Mesenchymal stem cell (in vitro differentiated cells and primary cell): ENCODE measurements around the gene KRTAP12-4.

ENCODE experiments used
- DNase-seq: peaks from one replicate; pipeline ENCODE4 v3.0.0-alpha.2; 2013
- H2AFZ ChIP-seq: one replicate; pipeline ENCODE4 v1.6.1; 2013; ENCODE audit warnings: low read depth, mild to moderate bottlenecking, control low read depth, inconsistent platforms, low read length, moderate library complexity
- H2AK5ac ChIP-seq: 2 replicates; pipeline ENCODE4 v1.6.1; 2013; ENCODE audit warnings: low read length, moderate library complexity, mild to moderate bottlenecking, inconsistent platforms; ENCODE audit not compliant: severe bottlenecking
- H2BK120ac ChIP-seq: one replicate; pipeline ENCODE4 v1.6.1; 2013; ENCODE audit warnings: low read depth, mild to moderate bottlenecking, inconsistent platforms, low read length, moderate library complexity
- H2BK12ac ChIP-seq, 2 experiments: one replicate each; pipeline ENCODE4 v1.6.1; 2013; ENCODE audit warnings: inconsistent platforms in 2 of 2, low read length in 2 of 2, mild to moderate bottlenecking in 2 of 2, moderate library complexity in 2 of 2, control low read depth in 1 of 2
- H2BK15ac ChIP-seq: one replicate; pipeline ENCODE4 v1.6.1; 2013; ENCODE audit warnings: mild to moderate bottlenecking, low read depth, inconsistent platforms; ENCODE audit not compliant: poor library complexity, severe bottlenecking
- H2BK5ac ChIP-seq: 2 replicates; pipeline ENCODE4 v1.6.1; 2013; ENCODE audit warnings: low read depth, mild to moderate bottlenecking, low read length, control low read depth, inconsistent platforms; ENCODE audit not compliant: poor library complexity, severe bottlenecking
- H3K14ac ChIP-seq, 2 experiments: one replicate each; pipeline ENCODE4 v1.6.1; 2013; ENCODE audit warnings: inconsistent platforms in 2 of 2, low read length in 2 of 2, control low read depth in 1 of 2, mild to moderate bottlenecking in 1 of 2, moderate library complexity in 1 of 2
- H3K18ac ChIP-seq, 2 experiments: one replicate each; pipeline ENCODE4 v1.6.1; 2013; ENCODE audit warnings: inconsistent platforms in 2 of 2, low read length in 2 of 2, control low read depth in 1 of 2, low read depth in 1 of 2, mild to moderate bottlenecking in 1 of 2
- H3K23ac ChIP-seq, 2 experiments: one replicate each; pipeline ENCODE4 v1.6.1; 2013; ENCODE audit warnings: inconsistent platforms in 2 of 2, low read length in 2 of 2, mild to moderate bottlenecking in 2 of 2, moderate library complexity in 2 of 2, control low read depth in 1 of 2
- H3K27ac ChIP-seq: 2 replicates; pipeline ENCODE4 v1.5.1; 2013; ENCODE audit warnings: mild to moderate bottlenecking, moderate library complexity, low read length, control low read depth, inconsistent platforms; ENCODE audit not compliant: poor library complexity, severe bottlenecking
- H3K27me3 ChIP-seq, 2 experiments: 2 replicates each; pipeline versions ENCODE4 v1.6.1 to v1.7.0; 2013; ENCODE audit warnings: low read length in 2 of 2, mild to moderate bottlenecking in 2 of 2, moderate library complexity in 2 of 2, control low read depth in 1 of 2, inconsistent platforms in 1 of 2; ENCODE audit not compliant: control insufficient read depth in 1 of 2, insufficient read depth in 1 of 2
- H3K36me3 ChIP-seq, 2 experiments: 2 replicates each; pipeline versions ENCODE4 v1.6.1 to v1.7.0; 2013; ENCODE audit warnings: low read length in 2 of 2, control low read depth in 1 of 2, inconsistent platforms in 1 of 2, low read depth in 1 of 2, mild to moderate bottlenecking in 1 of 2; ENCODE audit not compliant: insufficient read depth in 2 of 2, control insufficient read depth in 1 of 2
- H3K4ac ChIP-seq, 2 experiments: one replicate each; pipeline ENCODE4 v1.6.1; 2013; ENCODE audit warnings: inconsistent platforms in 2 of 2, low read length in 2 of 2, mild to moderate bottlenecking in 2 of 2, moderate library complexity in 2 of 2, control low read depth in 1 of 2, low read depth in 1 of 2
- H3K4me1 ChIP-seq: 2 replicates; pipeline ENCODE4 v1.6.1; 2013; ENCODE audit warnings: low read depth, low read length, control low read depth; ENCODE audit not compliant: control insufficient read depth, insufficient read depth
- H3K4me2 ChIP-seq: 2 replicates; pipeline ENCODE4 v1.6.1; 2013; ENCODE audit warnings: low read length, mild to moderate bottlenecking, inconsistent platforms; ENCODE audit not compliant: poor library complexity, severe bottlenecking
- H3K4me3 ChIP-seq, 2 experiments: 2 replicates each; pipeline versions ENCODE4 v1.5.1 to v1.7.0; 2013; ENCODE audit warnings: low read length in 2 of 2, mild to moderate bottlenecking in 2 of 2, control low read depth in 1 of 2, low read depth in 1 of 2; ENCODE audit not compliant: insufficient read depth in 1 of 2
- H3K79me1 ChIP-seq: replicated peaks from 2 replicates; pipeline ENCODE4 v1.6.1; 2013; ENCODE audit warnings: mild to moderate bottlenecking, control low read depth, low read length, inconsistent platforms; ENCODE audit not compliant: poor library complexity, severe bottlenecking
- H3K9ac ChIP-seq: 2 replicates; pipeline ENCODE4 v1.7.0; 2013; ENCODE audit warnings: mild to moderate bottlenecking, low read length, moderate library complexity
- H3K9me3 ChIP-seq: 2 replicates; pipeline ENCODE4 v1.7.0; 2013; ENCODE audit warnings: mild to moderate bottlenecking, low read length; ENCODE audit not compliant: control insufficient read depth
- H4K8ac ChIP-seq: one replicate; pipeline ENCODE4 v1.6.1; 2013; ENCODE audit warnings: inconsistent platforms, mild to moderate bottlenecking, low read length, moderate library complexity
- H4K91ac ChIP-seq: one replicate; pipeline ENCODE4 v1.6.1; 2013; ENCODE audit warnings: mild to moderate bottlenecking, low read length, inconsistent platforms
- WGBS: methylation state at CpG from one replicate; pipeline ENCODE4 v1.1.7; 2013; ENCODE audit warnings: mixed read lengths; 5-methylcytosine and 5-hydroxymethylcytosine counted together

Gene KRTAP12-4

DNA sequence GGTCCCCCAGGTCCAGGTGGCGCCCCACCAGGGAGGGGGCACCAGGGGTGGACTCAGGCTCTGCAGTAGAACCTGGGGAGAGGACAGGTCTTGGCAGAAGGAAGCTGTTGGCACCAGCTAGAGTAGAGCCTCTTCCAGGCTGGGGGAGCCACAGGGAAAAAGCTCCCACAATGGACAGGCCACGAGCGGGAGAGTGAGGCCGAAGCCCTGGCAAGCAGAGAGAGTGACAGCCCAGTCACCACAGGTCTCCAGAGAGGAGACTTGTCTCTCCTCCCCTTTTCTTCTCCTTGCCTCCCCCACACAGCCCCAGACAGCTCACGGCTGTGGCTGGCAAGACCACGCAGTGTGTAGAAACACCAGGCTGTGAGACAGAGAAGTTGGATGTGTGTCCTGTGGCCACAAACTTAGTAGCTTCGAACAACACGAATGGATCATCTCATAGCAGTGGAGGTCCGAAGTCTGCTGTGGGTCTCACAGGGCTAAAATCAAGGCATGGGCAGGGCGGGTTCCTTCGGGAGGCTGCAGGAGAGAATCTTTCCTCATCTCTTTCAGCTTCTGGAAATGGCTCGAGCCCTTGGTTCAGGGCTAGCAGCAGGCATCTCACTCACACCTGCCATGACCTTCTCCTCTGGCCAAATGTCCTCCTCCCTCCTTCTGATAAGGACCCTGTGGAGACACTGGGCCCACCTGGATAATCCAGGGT is 3.3 kb downstream of the KRTAP12-4 start:
- Histone ChIP-seq H3K4ac (no peak overlapping the region), H2AK5ac (no peak overlapping the region), H3K9me3 (peaks cover 3% of the 10 kb centered on the region), H3K9ac (no peak overlapping the region), H3K18ac (no peak overlapping the region), H3K4me1 (peaks cover 2% of the 10 kb centered on the region), H2AFZ (no peak overlapping the region), H3K4me3 (no peak overlapping the region), H3K36me3 (no peaks in the 10 kb centered on the region), H2BK120ac (no peak overlapping the region), H3K4me2 (no peak overlapping the region), H2BK5ac (no peak overlapping the region), H3K14ac (no peak overlapping the region), H4K91ac (no peak overlapping the region), H3K27me3 (peaks cover 3 to 10% of the 10 kb centered on the region in 2 experiments), H3K79me1 (no peaks in the 10 kb centered on the region), H3K27ac (no peak overlapping the region), H3K23ac (no peak overlapping the region), H2BK15ac (no peak overlapping the region), H4K8ac (no peak overlapping the region), H2BK12ac (no peak overlapping the region)
- 77% methylated on average over 9 of the region's 12 CpGs for WGBS
- no peak for DNase-seq

DNA sequence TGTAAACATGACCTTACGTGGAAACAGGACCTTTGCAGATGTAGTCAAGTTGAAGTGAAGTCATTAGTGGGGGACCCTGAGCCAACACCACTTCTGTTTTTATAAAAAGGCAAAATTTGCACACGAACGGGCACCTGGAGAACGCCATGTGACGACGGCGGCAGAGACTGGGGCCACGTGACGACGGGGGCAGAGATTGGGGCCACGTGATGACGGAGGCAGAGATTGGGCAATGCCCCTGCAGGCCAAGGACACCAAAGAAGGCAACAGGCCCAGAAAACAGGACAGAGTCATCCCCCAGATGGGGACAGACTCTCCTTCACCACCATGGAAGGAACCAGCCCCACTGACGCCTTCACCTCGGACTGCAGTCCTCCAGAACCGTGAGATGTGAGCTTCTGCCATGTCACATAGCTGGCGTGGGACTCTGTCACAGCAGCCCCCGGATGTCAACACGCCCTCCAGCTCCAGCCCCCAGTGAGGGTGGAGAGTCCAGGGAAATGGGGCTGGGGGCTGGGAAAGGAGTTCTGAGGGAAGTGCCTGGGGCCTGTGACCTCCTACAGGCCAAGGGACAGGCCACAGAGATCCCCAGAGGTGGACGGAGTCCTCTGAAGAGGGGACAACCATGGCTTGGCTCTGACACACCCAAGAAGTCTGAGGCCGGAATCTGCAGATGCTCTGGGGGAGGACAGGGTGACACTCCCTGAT is 4.0 kb downstream of the KRTAP12-4 start:
- Histone ChIP-seq H3K9ac (no peak overlapping the region), H2AK5ac (no peak overlapping the region), H2BK5ac (no peak overlapping the region), H2BK120ac (no peak overlapping the region), H2BK15ac (no peak overlapping the region), H3K23ac (no peak overlapping the region), H4K8ac (no peak overlapping the region), H3K4me3 (no peak overlapping the region), H2BK12ac (no peak overlapping the region), H3K4ac (no peak overlapping the region), H3K4me1 (peaks cover 2% of the 10 kb centered on the region), H2AFZ (no peak overlapping the region), H3K27me3 (peaks cover 3 to 10% of the 10 kb centered on the region in 2 experiments), H3K14ac (no peak overlapping the region), H4K91ac (no peak overlapping the region), H3K18ac (no peak overlapping the region), H3K27ac (no peak overlapping the region), H3K9me3 (no peaks in the 10 kb centered on the region), H3K79me1 (no peaks in the 10 kb centered on the region), H3K4me2 (no peak overlapping the region), H3K36me3 (no peaks in the 10 kb centered on the region)
- DNase-seq = no peak
- WGBS = 87% methylated on average over 20 of the region's 20 CpGs

DNA sequence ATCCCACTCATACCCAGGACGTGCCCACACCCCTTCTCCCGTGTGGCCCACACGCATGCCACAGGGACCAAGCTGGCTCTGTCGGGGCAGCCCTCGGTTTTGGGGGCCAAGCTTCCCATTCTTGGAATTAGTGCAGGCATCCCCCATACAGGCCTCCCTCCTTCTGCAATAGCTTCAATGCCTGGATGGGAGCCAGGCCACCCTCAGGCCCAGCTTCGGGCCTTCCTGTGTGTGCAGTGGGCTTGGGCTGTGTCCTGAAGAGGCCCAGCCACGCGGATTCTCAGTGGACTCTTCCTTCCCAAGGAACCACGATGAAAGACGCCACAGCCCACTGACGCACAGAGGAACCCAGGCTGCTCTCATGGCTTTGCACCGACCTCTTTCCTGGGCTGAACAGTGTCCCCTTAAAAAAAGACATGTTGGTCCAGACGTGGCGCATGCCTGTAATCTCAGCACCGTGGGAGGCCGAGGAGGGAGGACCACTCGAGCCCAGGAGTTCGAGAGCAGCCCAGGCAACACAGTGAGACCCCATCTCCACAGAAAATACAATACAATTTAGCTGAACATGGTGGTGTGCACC is 4.8 kb downstream of the KRTAP12-4 start:
- H3K23ac ChIP-seq = no peak overlapping the region
- H3K36me3 ChIP-seq = no peaks in the 10 kb centered on the region
- WGBS = 86% methylated on average over 18 of the region's 18 CpGs
- no peak overlapping the region for H3K4ac ChIP-seq
- DNase-seq = no peak
- no peak overlapping the region for H3K14ac ChIP-seq
- peaks cover 3 to 10% of the 10 kb centered on the region in 2 experiments for H3K27me3 ChIP-seq
- no peak overlapping the region for H2BK15ac ChIP-seq
- peaks cover 2% of the 10 kb centered on the region for H3K4me1 ChIP-seq
- H2AK5ac ChIP-seq = no peak overlapping the region
- no peak overlapping the region for H2BK5ac ChIP-seq
- no peak overlapping the region for H4K8ac ChIP-seq
- no peak overlapping the region for H3K4me3 ChIP-seq
- no peak overlapping the region for H4K91ac ChIP-seq
- H3K9me3 ChIP-seq = peaks cover 6% of the 10 kb centered on the region
- no peak overlapping the region for H3K27ac ChIP-seq
- H2BK120ac ChIP-seq = no peak overlapping the region
- no peak overlapping the region for H3K9ac ChIP-seq
- no peak overlapping the region for H3K4me2 ChIP-seq
- no peaks in the 10 kb centered on the region for H3K79me1 ChIP-seq
- H3K18ac ChIP-seq = no peak overlapping the region
- no peak overlapping the region for H2BK12ac ChIP-seq
- H2AFZ ChIP-seq = no peak overlapping the region

DNA sequence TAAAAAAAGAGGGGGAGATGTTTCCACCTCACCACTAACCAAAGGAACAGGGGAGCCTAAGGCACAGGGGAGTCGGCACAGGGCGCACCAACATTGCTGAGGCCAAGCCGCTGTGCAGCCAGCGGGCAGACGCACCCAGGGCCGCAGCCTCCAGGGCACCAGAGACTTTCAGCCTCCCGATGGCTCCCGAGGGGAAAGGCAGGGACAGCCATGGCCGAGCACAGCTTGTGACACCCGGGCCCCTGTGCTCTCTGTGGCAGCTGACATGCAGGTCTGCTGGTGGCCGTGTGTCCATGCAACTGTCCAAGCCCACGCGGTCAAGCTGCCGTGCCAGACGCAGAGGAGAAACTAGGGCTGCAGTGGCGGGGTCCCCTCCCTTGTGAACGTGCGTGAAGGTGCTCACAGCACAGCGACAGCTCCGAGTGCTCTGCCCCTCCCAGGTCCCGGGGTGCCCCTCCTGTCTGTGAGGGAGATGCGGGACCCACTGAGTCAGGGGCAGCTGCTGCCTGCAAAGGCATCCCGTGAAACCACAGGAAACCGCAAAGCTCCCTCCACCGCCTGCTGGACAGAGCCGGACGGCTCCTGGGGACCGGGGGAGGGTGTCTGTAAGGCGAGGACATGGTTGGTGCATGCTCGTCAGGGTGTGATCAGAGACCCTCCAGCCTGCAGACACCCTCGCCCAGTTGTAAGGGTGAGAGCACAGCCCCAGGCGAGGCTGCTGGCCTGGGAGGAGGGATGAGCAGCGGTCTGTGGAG is 5.7 kb downstream of the KRTAP12-4 start:
- Histone ChIP-seq H3K36me3 (no peaks in the 10 kb centered on the region), H2BK12ac (no peak overlapping the region), H3K23ac (no peak overlapping the region), H4K8ac (no peak overlapping the region), H3K9me3 (peaks cover 15% of the 10 kb centered on the region), H3K18ac (no peak overlapping the region), H2AFZ (no peak overlapping the region), H3K27me3 (peaks cover 3 to 10% of the 10 kb centered on the region in 2 experiments), H2BK120ac (no peak overlapping the region), H3K14ac (no peak overlapping the region), H3K4me1 (no peaks in the 10 kb centered on the region), H2BK15ac (no peak overlapping the region), H3K9ac (no peak overlapping the region), H3K4me2 (no peak overlapping the region), H3K4ac (no peak overlapping the region), H3K27ac (no peak overlapping the region), H3K79me1 (no peaks in the 10 kb centered on the region), H3K4me3 (no peak overlapping the region), H2AK5ac (no peak overlapping the region), H2BK5ac (no peak overlapping the region), H4K91ac (no peak overlapping the region)
- WGBS = 90% methylated on average over 33 of the region's 33 CpGs
- DNase-seq = no peak
